GM19025 (cell line): ENCODE results near the gene RASA3.

Experiments used
- ATAC-seq: cut with Tn5 transposase; IDR thresholded peaks from one replicate; pipeline ENCODE4 v1.9.1; 2021; ENCODE audit warnings: mild to moderate bottlenecking, low read depth, moderate library complexity; ENCODE audit not compliant: unreplicated experiment

RASA3 gene

DNA sequence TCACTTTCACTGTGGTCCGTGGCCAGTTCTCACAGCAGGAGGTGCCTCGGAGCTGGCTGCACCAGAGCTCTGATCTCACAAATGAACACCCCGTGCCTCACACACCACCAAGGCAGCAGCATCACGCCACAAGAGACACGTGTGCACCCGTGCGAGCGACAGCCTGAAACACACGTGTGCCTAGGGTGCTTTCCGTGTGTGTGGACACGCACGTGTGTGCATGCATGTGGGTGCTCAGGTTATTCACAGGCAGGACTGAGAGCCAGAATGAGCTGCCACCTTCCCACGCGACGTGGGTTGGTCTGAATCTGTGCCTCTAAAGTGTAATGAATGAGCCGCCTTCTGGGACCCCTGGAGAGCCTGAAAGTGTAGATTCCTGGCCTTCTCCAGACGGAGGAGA lies 90.9 kb downstream of the RASA3 start:
- ATAC-seq: no peak

DNA sequence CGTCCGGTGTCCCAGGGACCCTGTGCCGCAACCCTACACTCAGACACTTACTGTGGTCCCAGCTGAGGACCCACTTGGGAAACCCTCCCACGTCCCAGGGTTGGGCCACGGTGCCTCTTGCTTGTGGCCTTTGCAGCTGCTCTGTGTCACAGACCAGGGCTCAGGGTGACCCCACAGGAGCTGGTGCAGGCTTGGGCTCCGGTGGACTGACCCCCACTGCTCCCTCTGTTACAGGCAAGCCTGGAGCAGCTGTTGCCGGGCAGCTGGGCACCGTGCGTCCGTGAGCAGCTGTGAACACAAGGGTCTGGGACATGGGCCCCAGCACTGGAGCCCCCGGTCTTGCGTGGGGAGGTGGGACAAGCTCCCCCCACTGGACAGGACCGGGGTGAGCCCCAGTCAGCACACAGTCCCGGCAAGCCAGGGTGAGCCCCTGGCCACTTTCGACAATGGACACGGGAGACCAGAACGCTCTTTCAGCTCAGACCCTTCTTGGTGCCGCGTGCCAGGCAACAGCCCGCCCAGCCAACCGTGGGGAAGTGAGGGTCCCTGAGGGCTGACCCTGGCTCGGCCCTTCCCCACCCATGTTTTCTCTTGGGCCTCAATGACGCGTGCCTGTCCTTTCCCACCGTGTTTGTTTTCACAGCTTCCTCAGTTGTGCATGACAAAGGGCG lies 92.8 kb downstream of the RASA3 start:
- ATAC-seq: no peak

- no peak for ATAC-seq
These were observed 93.5 kb downstream of the RASA3 start for GRCh38 chr13:114038900-114039299.

DNA sequence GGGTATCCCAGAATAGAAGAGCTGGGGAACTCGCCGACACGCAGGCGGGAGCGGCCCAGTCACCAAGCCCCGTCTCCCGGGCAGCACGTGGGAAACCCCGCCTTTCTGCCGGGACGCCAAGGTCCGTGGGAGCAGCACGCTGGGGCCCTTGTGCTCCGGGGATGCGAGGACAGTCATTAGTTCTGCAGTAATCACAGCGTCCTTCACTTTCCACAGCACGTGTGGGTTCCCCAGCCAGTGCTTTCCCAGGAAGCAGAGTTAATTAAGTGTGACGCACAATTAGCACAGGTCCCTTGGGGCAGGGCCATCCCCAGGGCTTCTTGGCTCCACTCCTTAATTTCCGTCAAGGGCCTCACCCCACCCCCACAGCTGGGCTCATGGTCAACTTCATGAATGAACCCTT lies 94.2 kb downstream of the RASA3 start:
- no peak for ATAC-seq

GRCh38 chr13:114037674-114038073 lies 94.7 kb downstream of the RASA3 start:
- ATAC-seq: no peak

DNA sequence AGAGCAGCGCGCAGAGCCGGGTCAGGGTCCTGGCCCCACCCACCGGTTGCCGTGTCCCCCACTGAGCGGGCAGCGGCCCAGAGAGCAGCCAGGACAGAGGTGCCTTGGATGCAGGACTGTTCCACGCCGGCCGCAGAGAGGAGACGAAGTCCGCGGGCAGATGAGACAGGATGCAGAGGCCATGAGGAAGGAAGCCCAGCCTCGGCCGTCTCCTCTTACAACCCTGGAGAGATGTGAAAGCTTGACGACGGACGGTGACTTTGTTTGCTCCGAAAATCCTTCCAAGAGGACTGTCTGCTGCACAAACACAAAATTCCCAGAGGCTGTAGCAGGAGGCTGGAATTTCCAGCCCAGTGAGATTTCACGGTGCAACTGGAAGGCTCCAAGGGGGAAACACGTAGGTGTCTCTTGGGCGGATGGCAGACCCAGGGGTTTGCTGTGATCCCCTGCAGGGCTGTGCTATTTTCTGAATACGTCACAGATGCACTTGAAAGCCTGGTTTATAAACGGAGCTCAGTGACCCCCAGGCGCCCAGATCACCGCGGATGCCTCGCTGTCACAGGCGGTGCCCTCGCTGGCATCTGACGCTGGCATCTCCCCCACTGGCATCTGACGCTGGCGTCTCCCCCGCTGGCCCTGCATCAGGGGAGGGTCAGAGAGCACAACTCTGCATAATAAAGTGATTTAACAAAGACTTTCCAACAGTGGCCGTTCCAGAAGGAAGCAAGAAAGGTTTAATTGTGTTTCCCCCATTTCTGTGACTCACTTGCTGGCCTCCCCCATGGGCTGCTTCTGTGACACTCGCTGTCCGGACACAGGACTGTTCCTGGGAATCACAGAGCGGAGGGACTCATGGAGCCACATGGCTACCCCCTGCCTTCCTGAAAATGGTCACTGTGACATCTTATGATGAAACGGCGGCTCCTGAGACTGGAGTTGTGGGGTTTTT lies 96.6 kb downstream of the RASA3 start:
- no peak for ATAC-seq

DNA sequence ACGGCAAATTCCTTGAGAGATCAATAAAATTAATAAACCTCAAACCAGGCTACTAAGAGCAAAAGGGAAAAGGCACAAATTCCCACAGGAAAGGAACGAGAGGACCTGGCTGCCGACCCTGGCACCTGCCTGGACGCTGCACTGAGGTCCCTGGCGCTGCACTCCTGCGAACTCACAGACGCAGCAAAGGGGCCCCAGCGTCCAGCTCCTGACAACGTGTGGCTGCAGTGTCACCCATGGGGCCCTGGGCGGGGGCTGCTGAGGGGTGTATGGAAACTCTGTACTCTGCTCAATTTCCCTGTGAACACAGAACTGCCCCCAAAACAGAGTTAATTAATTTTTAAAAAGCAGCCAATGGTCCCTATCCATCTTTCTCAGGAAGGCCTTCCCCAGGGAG lies 97.2 kb downstream of the RASA3 start:
- ATAC-seq: no peak

GRCh38 chr13:114034481-114034891 lies 97.9 kb downstream of the RASA3 start:
- ATAC-seq: no peak

DNA sequence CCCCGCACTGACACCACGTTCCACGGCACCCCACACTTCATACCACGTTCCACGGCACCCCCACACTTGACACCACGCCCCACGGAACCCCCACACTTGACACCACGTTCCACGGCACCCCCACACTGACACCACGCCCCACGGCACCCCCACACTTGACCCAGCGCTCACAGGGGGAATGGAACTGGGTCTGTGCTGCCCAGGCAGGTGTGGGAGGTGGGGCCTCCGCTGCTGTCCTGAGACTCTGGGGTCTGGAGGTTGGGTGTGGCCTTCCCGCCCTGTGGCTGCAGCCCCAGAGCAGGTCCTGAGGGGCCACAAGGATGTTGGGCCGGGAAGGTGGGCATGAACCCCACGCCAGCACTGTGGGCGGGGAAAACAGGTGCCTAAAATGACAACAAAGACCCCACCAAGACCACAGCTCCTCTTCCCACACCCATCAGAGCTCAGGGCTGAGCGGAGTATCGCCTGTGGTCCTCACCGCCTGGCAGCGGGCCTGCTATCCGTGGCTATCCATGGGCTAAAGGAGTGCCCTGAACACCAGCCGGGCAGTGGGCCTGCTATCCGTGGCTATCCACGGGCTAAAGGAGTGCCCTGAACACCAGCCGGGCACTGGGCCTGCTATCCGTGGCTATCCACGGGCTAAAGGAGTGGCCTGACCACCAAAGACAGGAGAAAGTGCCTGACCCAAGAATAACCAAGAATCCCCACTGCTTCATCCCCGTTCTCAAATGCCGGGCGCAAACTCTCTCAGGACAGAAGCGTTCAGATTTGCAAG lies 98.7 kb downstream of the RASA3 start:
- ATAC-seq: no peak

- ATAC-seq: no peak
These were observed 100.2 kb downstream of the RASA3 start for GRCh38 chr13:114032126-114032799.

- ATAC-seq: no peak
These were observed 100.8 kb downstream of the RASA3 start for GRCh38 chr13:114031631-114032030.

DNA sequence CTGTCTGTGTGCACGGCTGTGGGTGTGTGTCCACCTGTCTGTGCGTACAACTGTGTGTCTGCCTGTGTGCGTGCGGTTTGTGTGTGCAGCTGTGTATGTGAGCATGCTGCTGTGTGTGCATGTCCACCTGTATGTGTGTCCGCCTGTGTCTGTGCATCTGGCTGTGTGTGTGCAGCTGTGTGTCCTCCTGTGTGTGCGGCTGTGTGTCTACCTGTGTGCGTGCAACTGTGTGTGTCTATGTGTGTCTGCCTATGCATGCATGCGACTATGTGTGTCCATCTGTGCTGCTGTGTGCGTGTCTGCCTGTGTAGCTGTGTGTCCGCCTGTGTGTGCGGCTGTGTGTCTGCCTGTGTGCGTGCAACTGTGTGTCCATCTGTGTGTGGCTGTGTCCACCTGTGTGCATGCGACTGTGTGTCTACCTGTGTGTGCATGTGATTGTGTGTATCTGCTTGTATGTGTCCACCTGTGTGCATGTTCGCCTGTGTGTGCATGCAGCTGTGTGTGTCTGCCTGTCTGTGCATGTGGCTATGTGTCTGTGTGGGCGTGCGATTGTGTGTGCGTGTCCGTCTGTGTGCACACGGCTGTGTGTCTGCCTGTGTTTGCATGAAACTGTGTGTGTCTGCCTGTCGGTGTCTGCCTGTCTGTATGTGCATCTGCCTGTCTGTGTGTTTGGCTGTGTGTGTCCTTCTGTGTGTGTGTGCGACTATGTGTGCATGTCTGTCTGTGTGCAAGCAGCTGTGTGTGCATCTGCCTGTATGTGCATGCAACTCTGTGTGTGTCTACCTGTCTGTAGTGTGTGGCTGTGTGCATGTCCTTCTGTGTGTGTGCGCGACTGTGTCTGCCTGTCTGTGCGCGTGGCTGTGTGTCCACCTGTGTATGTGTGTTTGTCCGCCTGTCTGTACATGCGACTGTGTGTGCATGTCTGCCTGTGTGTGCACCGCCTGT lies 101.5 kb downstream of the RASA3 start:
- ATAC-seq: no peak

DNA sequence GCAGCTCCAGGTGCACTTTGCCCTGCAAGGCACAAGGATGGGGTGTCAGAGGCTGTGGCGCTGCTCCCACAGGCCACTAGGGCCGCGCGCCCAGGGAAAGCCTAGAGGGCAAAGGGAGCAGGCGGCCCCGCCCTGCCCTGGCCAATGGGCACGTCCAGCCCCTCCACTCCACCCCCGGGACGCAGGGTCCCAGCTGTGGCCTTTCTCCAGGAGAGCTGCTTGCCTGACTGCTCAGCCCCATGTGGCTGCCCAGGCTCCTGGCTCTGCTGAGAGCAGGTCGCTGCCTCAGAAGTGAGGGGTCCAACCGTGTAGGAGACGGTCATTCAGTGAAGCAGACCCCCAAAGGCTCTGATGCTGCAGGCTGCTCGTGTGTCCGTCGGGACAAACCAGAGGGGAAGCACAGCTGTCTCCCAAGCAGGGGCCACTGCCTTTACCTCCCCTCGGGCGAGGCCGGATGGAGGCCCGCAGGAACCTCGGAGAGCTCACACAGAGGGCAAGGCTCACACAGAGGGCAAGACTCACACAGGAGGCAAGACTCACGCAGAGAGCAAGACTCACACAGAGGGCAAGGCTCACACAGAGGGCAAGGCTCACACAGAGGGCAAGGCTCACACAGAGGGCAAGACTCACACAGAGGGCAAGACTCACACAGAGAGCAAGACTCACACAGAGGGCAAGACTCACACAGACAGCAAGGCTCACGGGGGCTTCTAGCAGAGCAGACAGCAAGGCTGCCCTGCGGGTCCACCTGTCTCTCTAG lies 102.4 kb downstream of the RASA3 start:
- ATAC-seq: no peak

DNA sequence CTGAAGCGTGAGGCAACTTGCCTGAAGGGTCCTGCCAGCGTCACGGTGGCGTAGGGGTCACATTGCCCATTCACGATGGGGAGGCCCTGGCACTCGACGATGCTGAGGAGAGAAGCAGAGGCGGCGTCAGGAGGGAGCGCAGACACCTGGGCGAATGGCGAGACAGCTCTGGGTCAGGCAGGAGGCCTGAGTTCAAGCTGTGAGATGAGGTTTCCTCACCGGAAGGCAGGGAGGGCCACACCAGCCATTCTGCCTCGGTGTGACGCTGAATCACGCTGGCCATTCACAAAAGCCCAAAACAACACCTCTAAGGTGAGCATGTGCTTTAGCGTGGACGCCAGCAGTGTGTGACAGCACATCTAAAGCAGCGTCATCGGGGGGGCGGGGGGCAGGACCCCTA lies 104.6 kb downstream of the RASA3 start:
- no peak for ATAC-seq

- ATAC-seq: no peak
These were observed 105.2 kb downstream of the RASA3 start for GRCh38 chr13:114027046-114027715.

GRCh38 chr13:114026481-114026880 lies 105.9 kb downstream of the RASA3 start:
- ATAC-seq: no peak

DNA sequence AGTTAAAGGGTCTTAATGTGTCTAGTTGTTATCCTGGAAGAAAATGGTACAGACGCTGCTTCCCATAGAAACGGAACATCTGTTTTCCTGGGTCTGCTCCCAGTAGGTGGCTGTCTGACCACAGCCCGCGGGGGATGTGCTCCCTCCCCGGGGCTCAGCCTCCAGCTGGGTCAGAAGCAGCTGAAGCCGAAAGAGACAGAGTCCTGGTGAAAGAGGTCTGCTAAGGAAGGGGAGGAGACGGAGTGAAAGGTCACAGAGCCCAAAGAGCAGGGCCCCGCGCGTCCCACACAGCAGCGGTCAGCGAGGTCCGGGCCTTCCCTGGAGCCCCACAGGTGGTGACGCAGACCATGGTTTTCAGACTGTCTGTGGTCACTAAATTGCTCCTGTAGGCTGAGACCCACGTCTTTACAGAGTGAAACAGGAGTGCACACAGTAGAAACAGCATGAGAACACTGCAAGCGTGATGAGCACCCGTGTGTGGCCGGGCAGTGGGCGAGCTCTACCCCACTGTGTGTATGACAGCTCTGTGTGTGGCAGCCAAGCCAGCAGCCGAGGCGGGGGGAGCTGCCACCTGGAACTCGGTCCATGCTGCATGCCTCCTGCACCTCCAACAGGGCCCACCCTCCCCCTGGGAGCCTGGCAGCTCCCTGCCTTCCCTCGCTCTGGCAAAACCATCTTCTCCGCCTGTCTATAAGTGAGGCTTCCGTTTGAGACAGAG lies 106.5 kb downstream of the RASA3 start:
- ATAC-seq: no peak

DNA sequence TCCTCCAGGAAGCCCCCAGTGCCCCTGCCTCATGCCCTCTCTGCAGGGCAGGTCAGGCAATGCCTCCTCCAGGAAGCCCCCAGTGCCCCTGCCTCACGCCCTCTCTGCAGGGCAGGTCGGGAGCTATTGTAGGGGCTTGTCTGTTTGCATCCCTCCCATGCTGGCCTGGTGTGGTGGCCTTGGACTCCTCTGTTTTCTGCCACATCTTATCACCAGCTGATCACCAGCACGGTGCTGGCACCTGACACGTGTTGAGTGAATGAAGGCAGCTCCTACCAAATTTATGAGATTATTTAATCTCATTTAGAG lies 107.1 kb downstream of the RASA3 start:
- no peak for ATAC-seq
